Left forelimb (tissue), 1 donor: ENCODE data around the gene TWIST2.

Experiments
- DNase-seq: peaks from one replicate; pipeline ENCODE4 v3.0.0-alpha.2; 2018; ENCODE audit warnings: low spot score

Gene TWIST2

DNA sequence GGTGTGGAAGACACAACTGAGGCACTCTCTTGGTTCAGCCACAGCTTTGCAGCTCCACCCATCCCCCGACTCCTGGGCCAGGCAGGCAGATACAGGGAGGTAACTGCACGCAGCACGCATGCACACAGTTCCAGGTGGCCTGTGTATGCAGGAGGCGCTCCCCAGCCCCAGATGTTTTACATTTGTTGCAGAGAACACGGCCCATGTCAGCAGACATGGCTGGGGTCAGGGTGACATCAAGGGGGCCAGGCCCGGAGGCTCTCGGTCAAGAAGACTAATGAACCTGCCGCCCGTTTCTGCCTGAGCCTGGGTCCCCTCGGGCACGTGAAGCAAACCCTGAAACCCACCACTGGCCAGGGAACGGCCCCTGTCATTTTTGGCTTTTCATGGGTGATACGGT, 57.3 kb downstream of the TWIST2 start:
- no peak for DNase-seq

DNA sequence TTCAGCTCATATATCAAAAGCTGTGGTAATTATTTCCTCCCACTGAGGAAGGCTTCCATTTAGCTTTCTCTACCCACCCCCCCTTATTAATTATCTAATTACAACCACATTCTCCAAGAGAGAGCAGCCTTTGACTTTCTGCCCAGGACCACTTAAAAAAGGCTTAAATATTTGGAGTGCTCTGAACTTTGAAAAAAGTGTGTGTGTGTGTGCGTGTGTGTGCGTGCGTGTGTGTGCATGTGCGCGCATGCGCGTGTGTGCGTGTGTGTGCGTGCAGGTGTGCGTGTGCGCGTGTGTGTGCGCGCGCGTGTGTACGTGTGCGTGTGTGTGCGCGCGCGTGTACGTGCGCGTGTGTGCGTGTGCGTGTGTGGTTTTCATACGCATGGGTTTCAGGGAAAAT, 57.8 kb downstream of the TWIST2 start:
- DNase-seq = no peak

DNA sequence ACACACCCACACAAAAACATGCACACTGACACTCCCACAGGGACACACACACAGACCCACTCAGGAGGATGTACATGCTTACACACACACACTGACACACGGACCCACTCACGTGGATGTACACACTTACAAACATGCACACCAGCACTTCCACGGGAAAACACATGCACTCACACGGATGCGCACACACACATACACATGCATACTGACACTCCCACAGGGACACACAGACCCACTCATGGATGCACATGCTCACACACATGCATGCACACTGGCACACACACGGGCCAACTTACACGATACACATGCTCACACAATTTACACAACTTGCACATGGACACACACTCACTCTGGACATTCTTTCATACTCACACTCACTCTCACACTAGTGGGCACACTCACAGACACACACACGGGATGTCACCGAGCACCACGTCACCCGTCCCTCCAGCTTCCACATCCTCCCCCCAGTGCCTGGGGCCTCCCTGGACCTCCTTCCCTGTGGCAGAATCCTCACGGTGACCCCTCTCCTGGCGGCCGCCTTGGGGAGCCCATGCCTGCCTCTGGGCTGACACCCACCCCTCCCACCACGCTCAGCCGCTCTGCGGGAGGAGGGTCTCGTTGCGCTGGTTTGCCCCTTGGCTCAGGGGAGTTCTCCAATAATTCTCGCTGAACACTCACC, 58.5 kb downstream of the TWIST2 start:
- DNase-seq = no peak

DNA sequence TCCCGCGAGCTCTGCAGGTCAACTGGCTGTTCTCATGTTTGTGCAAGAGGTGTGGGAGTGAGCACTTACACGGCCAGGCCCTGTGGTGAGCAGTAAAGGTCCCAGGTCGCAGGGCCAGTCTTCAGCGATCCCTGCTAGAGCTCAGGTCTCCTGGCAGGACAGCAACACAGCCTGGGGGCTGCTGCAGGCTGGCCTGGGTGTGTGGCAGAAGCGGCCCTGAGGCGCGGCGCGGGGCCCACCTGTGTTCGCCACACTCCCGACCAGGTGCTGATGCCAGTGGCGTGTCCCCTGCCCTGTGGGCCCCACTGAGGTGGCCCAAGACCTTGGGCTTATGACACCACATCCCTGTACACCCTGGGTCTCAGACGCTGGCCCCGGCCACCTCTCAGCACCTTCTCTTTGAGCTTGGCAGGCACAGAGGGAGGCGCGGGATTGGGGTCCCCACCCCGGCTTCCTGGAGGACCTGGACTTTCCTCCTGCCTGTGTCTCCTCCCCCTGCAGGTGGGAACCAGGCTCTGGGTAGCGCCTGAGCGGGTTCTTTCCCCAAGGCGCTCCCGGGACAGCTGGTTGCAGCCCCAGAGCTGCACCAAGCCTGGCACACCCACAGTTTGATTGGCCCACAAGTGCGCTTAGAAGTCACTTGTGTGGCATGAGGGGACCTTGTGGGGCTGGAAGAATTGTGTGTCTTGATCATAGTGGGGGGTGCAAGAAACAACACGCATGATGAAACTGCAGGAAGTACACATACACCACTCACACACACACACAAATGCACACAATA, 59.2 kb downstream of the TWIST2 start:
- no peak for DNase-seq

DNA sequence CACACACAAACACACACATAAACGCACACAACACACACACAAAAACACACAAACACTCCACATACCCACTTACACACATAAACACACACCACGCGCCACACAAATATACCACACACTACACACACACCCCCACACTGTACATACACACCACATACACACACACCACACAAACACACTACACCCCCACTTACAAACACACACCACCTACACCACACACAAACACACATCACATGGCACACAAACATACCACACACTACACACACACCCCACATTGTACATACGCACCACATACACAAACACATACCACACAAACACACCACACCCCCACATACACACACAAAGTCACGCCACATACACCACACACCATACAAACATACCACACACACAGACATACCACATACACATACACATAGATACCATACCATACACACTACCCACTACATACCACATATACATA, 59.9 kb downstream of the TWIST2 start:
- DNase-seq = no peak

DNA sequence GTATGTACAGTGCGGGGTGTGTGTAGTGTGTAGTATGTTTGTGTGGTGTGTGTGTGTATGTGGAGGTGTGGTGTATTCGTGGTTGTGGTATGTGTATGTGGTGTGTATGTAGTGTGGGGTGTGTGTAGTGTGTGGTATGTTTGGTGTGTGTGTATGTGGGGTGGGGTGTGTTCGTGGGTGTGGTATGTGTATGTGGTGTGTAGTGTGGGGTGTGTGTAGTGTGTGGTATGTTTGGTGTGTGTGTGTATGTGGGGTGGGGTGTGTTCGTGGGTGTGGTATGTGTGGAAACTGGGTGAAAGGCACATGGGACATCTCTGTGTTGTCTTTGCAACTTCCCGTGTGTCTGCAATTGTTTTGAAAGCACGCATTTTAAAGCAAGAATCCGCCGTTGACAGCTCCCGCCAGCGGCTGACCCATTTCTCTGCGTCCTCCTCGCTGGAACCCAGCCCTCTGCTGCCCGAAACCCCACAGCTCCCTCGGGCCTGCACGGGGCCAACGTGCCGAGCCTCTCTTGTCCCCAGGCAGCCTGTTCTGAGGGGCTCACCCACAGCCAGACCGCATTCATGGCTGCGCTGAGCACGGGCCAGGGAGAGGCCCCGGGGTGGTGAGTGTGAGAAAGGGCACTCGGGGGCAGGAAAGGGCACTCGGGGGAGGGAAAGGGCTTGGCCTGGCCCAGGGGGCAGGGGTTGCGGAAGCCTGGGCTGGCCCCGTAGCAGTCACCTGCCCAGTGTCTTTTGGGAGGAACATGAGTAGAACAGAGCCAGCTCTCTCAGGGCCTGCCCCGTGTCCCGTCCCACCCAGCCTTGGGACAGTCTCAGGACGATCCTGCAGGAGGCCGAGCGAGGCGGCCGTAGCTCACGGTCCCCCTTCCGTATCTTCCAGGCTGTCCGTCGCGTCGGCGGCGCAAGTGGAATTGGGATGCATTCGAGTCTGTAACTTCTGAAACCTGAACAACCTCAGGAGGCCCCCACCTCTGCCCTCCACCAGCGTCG, 61.4 kb downstream of the TWIST2 start:
- no peak for DNase-seq

DNA sequence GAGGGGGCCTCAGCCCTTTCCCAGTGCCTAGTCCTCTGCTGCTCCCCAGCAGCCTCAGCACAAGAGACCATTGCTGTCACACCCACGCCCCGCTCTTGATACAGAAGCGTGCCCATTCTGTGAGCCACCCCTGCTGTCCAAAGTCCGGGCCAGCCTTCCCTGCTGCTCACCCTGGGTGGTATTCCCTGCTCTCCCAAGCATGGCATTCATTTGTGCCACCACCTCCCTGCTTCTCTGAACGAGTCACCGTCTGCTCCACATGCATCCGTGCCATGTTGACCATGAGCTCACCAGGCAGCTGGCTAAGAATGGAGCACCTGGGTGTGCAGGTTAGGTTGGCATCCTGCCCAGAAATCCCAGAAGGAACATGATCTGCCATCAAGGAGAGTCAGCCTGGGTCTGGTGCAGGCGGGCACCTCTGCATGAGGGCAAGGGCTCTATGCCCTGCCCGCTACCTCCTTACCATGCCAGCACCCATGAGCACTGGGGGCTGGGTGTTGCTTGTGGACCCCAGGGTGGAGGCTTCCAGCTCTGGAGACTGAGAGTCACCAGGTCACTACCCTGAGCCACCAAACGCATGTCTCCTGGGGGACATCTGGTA, 63.0 kb downstream of the TWIST2 start:
- DNase-seq = no peak

DNA sequence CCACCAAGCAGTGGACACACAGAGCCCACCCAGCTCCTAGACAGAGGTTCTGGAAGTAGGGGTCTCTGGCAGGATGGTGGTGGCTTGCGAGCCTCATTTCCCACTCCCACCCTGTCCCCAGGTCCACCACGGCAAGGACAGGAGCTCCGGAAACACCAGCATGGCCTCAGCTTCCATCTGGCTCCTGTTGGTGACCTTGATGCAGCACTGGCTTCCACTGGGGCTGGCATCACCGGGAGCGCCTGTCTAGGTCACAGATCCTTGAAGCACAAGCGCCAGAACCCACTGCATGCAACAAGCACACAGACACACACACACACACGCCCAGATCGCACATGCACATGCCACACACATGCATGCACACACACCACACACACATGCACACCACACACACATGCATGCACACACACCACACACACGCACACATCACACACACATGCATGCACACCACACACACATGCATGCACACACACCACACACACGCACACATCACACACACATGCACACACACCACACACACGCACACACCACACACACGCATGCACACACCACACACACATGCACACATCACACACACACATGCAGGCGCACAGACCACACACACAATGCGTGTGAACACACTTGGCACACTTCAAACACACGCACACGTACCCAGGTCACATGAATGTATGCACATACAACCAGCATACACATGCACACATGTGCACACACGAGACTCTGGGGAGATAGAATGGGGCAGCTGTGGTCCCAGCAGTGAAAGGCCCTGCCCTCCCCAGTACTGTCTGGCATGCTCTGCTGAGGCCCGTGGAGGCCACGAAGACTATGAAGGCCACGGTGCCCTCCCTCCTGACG, 63.7 kb downstream of the TWIST2 start:
- no peak for DNase-seq

DNA sequence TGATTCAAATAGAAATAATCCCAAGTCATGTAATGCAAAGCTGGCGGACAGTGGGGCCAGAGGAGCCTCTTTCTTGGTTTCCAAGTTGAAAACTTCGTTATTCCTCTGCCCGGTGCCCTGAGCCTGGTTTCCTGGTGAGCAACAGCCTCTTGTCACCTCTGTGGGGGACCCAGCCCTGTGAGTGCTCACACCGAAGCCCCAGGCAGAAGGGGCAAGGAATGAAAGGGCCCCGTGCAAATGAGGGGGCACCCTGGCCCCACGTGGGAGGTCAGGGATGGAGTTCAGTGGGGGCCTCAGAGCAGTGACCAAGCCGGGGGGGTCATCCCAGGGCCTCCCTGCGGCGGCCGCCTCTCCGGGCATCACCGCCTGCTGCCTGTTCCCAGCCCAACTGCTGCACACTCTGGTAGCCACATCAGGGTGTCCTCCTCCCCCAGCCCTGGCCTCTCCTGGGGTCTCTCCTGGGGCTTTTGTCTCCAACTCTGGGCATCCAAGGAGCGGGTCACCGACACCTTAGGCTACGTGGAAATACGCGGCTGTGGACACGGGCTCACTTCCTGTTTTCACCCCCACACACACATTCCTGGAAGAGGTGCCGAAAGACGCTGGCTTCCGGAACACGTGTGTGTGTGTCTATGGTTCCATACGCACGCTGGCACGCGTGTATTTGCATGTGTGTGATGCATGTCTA, 64.5 kb downstream of the TWIST2 start:
- DNase-seq = no peak

DNA sequence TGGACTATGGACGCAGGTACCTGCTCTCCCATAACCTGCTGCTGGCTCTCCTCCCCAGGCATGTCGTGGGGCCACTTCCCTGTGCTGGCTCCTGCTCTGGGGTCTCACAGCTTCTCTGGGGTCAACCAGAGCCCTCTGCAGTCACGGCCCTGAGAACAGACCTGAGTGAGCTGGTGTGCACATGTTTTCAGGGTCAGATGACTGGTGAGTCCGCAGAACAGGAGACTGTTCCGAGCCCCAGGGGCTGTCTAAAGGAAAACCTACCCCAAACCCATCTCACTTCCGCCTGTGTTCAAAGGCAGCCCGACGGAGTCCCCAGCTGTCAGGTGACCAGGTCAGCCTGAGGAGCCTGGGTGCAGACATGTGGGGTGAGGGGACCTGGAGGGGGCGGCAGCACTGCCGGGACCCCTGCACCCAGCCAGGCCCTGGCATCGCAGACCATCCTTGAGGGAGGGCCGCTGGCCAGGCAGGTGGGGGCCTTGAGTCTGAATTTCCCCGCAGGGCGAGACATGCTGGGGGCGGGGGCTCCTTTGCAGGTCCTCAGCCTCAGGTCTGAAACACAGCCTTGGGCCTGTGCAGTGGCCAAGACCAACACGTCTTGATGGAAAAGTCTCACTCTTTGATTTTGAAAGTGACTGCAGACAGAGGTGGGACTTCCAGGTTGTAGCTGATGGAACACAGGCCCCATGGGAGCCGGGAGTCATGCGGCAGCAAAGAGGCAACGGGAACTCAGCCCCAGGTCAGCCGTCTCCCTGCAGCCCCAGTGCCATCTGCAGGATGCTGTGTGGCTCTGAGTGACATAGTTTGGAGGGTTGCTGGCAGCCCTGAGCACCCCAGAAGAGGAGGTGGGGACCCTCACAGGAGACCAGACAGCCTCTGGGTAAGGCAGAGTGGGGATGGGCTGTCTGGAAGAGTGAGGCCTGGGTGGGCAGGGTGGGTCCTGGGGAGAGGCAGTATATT, 65.3 kb downstream of the TWIST2 start:
- no peak for DNase-seq

DNA sequence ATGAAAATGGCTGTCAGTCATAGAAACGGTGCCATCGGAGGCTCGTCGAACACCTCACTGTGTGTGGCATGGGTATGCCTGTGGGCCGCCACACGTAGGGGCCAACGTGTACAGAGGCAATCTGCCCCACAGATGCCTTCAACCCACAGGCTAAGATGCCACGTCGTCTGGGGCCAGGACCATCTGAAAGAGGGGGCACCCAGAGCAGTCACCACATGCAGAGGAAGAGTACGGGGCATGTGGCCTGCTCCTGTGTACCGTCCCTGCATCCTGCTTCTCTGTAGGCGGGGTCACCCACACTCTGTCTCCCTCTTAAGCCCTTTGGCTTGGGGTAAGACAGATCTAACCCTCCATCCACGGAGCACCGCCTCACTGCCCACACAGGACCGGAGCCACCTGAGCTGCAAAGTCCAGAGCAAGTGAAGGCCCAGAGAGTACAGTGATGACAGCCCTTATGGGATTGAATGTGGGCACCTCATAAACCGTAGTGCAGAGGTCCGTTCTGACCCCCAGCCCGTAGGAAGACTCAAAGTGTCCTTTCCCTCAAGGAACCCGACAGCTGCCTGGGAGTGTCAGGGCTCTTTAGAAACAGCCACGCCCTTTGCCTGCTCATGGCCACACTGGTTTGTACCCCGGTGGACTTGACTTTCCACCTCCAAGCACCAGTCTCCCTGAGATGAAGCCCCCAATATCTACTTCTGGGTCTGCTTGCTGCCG, 66.2 kb downstream of the TWIST2 start:
- no peak for DNase-seq

DNA sequence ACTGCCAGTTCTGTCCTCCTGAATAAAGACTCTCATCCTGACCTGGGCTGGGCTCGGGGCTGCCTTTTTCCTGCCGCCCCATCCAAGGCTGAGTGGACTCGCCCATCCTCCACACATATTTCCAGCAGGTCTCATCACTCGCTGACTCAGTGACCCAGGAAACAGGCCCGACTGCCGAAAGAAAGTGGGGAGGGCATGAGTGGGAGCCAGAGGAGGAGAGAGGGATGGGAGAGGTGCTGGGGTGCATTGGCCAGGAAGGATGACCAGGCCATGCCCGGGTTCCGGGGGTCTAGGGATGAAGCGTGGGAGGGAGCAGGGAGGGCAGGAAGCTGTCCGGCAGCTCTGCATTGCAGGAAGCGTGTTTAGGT, 66.7 kb downstream of the TWIST2 start:
- no peak for DNase-seq

DNA sequence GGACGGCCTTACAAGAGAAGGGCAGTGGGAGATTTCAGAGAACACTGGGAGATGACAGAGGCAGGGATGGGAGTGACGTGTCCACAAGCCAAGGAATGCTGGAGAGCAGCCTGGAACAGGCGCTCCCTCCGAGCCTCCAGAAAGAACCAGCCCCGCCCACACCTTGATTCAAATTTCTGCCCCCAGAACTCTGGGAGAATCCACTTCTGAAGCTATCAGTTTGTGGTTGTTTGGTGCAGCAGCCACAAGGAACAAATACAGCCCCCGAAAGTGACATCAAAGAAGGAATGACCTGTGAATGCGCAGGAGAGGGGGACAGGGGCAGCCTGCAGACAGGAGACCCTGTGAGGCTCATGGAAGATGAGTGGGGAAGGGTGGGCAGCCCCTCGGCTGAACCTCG, 67.3 kb downstream of the TWIST2 start:
- DNase-seq = no peak

DNA sequence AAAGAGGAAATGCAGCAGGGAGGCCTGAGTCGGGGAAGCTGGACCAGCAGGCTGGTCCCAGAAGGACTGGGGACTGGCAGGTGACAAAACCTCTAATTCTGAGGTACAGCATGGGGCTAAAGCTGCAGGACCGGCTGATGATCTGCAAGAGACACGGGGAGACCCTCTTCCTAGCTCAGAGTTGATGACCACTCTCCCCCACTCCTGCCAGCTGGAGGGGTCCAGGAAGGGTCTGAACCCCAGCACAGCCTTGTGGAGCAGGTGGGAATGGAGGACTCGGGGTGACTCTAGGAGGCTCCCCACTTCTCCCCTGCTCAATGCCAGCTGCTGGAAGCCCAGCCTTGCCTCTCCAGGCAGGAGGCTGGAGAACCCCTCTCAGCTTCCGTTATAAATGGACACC, 67.7 kb downstream of the TWIST2 start:
- no peak for DNase-seq

DNA sequence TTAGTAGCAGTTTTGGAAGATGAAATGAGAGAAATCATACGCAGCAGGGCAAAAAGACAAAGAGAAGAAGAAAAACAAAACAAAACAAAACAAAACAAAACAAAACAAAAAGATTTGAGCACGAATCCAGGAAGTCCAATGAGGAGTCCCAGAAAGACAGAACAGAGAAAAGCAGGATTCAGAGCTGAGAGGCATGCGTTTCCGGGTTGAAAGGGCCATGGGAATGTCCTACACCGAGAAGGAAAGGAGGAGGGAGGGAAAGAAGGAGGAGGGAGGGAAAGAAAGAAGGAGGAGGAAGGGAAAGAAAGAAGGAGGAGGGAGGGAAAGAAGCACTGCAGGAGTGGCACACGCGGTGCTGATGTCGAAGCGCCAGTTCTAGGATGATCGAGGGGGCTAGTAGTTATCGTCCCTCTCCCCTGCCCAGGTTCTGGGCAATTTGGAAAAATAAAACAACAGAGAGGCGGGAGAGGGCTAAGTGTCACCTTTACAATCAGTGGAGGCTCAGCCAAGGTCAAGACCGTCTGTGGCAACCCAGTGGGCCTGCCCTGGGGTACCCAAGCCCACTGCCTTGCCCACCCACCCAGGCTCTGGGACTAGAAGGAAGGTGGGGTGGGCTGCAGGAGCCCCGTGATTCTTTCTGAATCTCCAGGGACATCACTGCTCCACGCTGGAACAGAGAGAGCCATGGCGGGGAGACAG, 68.4 kb downstream of the TWIST2 start:
- no peak for DNase-seq

DNA sequence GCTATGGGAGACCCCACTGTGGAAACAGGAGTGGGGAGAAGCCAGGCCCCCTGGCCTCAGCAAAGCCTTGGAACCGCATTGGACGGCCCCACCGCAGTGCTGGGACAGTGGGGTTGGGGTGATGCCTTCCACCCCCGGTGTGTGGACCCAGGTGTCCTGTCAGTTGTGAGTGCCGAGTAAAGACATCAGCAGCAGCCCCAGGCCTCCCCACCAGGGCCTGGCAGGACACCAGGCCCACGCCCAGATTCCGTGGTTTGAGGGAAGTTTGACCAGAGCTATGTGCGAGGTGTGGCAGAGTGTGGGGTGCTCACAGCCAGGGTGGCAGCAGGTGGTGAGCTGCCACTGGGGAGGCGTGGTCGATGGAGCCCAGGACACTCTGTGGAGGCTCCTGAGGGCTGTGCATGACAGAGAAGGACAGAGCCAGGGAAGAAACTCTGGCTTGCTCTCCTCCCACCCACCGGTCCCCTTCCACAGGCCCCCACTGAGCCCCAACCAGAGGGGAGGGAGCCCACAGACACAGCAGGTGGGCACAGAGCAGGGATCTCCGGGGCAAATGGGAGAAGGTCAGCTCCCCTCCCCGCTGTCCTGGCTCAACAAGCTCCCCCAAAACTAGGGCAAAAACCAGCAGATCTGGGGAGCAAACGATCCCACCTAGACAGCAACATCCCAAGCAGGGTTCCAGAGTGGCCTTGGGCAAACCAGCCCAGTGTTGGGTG, 69.1 kb downstream of the TWIST2 start:
- DNase-seq = no peak

DNA sequence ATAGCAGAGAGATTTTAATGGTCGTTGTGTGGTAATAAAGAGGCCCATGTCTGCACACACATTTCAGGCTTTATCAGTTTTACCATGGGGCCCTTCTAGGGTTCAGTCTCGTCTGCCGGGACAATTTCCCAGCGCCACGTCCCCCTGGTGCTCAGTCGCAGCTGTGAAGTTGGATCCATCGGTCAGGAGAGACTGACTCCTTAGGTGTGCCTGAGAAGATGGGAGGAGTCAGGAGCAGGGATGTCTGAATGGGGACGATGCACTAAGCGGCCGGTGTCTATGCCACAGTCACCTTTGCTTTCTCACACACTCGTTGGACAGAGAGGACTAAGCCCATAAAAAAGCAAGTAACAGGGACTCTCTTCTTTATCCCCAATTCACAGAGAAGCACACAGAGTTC, 71.4 kb downstream of the TWIST2 start:
- DNase-seq = no peak
